ENCODE results near the gene LCN15.

The LCN15 gene

GRCh38 chr9:136722093-136722968 is 42.0 kb downstream of the LCN15 start:
- DNase-seq (ENCODE audit: low read depth): no peak

- DNase-seq (ENCODE audit: low read depth): peak; percentile 91
Measured at GRCh38 chr9:136721339-136722092, 42.8 kb downstream of the LCN15 start.

DNA sequence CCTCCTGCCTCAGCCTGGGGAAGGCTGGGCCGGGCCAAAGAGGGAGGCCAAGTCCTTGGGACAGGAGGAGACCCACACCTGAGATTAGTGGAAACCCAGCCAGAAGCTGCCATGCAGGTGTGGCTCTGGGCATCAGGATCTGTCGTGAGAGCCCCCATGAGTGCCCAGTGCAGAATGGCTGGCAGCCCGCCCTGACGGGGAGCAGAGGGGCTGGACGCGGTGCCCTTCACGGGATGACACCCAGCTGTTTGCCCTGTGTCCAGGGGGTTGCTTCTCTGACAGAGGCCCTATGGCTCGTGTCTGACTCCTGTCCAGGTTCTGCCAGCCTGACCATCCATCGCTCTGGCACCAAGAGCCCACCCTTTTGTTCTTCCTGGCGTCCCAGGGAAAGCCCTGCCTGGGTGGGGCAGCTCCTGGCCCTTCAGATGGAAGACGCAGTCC is 43.4 kb downstream of the LCN15 start:
- DNase-seq (ENCODE audit: low read depth): no peak

GRCh38 chr9:136720251-136720897 is 43.9 kb downstream of the LCN15 start:
- no peak for DNase-seq (ENCODE audit: low read depth)

- DNase-seq (ENCODE audit: low read depth): no peak
Measured at GRCh38 chr9:136719195-136719880, 45.0 kb downstream of the LCN15 start.

DNA sequence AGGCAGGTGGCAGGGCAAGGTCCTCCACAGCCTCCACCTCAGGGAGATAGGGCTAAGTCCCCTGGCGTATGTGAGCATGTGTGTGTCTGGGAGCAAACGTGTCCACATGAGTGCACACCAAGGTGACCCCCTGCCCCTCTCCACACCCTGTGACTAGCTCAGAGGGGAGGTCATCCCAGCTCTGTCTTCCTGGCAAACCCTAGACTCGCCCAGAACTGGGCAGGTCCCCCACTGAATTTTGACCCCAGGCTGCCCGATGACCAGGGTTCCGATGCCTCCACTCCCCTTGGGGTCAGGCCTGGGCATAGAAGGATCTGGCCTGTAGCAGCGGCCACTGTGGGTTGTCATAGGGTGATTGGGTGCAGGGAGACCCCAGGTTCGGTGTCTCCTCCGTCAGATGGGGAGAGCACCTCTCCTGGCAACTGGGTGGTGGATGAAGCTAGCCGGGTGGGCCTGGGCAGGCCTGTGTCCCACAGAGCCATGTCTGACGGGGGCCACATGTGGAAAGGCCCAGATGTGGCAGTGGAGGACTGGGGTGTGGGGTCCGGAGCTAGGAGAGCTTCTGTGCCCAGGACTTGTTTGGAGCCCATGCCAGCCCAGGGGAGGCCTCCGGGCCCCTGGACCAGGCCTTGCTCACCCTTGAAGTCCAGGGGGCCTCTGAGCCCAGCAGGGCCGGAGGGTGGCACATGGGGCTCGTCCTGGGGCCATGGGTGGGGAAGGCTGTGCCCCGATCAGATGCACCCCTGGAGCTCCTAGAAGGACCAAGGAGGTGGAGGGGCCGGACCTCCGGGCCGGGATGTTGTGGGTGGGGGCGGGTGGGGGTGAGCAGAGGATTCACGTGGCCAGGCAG is 45.7 kb downstream of the LCN15 start:
- no peak for DNase-seq (ENCODE audit: low read depth)

DNA sequence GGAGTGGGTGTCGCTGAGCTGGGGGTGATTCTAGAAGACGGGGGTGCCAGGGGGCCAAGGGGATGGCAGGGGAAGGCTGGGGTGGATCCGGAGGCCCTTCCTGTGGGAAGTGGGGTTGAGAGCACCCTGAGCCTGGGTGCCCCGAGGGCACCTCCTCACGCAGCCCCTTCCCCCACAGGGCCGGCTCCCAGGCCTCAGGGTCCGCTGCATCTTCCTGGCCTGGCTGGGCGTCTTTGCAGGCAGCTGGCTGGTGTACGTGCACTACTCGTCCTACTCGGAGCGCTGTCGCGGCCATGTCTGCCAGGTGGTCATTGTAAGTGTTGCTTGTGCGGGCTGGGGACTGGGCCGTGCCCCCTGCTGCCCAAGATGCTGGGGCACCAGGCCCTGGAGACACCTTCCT is 46.9 kb downstream of the LCN15 start:
- DNase-seq (ENCODE audit: low read depth): no peak

- no peak for DNase-seq (ENCODE audit: low read depth)
Measured at GRCh38 chr9:136714893-136715274, 49.4 kb downstream of the LCN15 start.

DNA sequence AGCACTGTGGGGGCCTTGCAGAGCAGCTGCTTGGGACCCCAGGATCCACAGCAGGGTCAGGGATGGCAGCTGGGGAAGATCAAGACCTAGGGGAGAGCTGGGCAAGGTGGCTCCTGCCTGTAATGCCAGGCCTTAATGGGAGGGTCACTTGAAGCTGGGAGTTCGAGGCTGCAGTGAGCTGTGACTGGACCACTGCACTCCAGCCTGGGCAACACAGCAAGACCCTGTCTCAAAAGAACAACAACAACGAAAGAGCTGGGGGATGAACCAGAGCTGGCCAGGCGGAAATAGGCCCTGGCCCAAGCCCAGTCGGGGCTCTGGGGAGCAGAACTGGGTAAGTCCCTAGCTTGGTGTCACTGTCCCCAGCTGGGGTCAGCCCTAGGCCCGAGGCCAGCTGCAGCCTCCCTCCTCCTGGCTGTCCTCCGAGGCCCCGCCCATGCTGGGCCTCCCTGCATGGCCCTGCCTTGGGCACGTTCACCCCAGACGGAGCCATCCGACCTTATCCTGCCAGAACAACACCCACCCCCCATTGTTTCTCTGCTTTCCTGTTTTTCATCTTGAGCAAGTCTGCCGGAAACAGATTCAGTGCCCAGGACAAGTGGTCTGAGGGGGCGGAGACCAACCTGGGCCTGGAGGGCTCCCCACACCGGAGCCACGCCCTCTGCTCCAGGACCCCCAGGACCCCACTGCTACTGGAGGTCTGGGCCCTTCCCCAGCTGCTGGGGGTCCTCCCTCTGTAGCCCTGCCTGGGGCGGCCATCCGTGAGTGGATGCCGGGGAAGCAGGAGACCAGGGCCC is 50.0 kb downstream of the LCN15 start:
- no peak for DNase-seq (ENCODE audit: low read depth)

GRCh38 chr9:136713550-136713949 is 50.8 kb downstream of the LCN15 start:
- DNase-seq (ENCODE audit: low read depth): no peak

GRCh38 chr9:136712690-136713544 is 51.4 kb downstream of the LCN15 start:
- no peak for DNase-seq (ENCODE audit: low read depth)

GRCh38 chr9:136711751-136712689 is 52.3 kb downstream of the LCN15 start, which contains the start of gene DIPK1B:
DIPK1B (plus strand) TSS chr9:136712572; CDS start chr9:136712666, 94 bp downstream.
- no peak for DNase-seq (ENCODE audit: low read depth)

- peak; percentile 66 for DNase-seq (ENCODE audit: low read depth)
Measured at GRCh38 chr9:136711219-136711648, 53.1 kb downstream of the LCN15 start.

DNA sequence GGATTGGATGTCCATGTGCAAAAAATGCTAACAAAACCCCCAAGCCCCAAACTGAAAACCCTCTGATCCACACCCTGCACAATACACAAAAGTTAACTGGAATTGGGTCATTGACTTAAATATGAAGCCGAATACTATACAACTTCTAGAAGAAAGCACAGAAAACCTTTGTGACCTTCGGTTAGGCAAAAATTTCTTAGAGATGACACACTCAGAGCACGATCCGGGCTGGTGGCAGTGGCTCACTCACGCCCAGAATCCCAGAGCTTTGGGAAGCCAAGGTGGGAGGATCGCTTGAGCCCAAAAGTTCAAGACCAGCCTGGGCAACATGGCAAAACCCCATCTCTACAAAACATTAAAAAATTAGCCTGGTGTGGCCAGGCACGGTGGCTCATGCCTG is 53.8 kb downstream of the LCN15 start:
- peak; percentile 70 for DNase-seq (ENCODE audit: low read depth)

Data from ELR (cell line).